Effector CD4-positive, alpha-beta T cell (primary cell): Measurements from ENCODE around the gene STIP1.
A peak's percentile ranks its signal among the peaks of the same experiment; 100 is the strongest.

Experiments
- DNase-seq: peaks from one replicate; pipeline ENCODE4 v3.0.0-alpha.2; 2020
- total RNA-seq: gene quantifications from one replicate; lab custom pipeline; 2026; lab: John Stamatoyannopoulos, UW

The STIP1 gene
- total RNA-seq = 63.6 reads per million, percentile 73 among the genes with 10 or more reads in this experiment

DNA sequence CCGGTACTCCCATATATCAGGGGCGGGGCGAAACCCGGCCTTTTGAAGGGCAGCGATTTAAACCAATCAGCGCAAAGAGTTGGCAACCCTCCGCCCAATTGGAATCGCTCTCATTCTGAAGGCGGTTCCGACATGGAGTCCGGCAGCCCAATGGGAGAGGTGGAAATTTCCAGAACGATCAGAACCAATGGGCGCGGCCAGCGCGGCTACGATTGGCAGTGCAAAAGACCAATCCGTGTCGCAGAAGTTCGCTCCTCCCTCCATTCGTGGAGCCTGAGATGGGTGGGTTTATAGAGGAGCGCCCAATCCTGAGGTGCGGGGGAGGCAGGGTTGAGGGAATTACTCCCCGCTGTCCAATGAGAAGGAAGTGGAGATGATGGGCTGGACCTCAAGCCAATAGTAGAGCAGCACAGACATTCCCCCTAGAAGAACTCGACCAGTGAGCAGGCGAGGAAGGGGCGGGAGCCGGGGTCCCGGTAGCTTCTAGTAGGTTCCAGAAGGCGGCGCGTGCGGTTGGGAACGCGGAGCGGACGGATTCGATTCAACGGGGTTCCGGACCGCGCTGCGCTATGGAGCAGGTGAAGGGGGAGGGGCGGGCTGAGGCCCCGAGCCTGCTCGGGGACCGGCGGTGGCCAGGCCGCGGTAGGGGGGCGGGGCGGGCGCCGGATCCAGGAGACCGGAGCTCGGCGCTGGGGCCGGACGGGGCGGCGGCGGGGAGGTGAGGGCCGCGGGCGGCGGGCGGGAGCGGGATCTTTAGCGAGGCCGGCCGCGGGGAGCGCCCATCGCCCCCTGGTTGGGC, at the start of gene STIP1:
Gene STIP1 (plus strand): TSS at position 479 of the 799 bp plus-strand sequence. CDS start 91 bp downstream, at position 570.
- peak; percentile 97 for DNase-seq

DNA sequence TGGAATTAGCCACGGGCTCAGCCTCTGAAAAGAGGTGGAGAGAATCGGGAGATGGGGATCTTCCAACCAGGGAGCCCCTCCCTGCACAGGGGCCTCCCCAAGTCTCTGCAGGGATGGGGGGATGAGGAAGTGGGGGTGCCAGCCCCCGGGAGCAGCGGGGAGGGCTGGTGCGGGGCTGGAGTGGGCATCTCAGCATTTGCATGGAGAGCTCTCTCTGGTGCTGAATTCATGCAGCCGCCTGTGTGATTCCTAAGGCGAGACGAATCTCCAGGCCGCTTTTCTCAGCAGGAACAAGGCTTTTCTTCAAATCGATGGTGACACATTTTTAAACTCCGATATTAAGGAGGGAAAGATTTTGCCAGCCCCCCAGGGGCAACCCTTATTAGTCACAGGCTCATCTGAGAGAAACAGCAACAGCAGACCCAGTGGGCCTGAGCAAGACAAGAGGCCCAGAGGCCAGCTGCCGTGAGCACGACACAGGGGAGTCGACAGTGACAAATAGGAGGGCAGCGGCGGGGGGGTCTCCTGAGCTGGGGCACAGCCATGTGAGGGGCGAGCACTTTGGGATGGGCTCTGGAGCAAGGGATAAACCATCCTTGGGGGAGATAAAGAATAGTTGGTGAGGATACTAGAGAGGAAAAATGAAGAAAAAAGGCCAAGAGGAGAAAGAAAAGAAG, 49.1 kb upstream of the STIP1 start:
- no peak for DNase-seq

DNA sequence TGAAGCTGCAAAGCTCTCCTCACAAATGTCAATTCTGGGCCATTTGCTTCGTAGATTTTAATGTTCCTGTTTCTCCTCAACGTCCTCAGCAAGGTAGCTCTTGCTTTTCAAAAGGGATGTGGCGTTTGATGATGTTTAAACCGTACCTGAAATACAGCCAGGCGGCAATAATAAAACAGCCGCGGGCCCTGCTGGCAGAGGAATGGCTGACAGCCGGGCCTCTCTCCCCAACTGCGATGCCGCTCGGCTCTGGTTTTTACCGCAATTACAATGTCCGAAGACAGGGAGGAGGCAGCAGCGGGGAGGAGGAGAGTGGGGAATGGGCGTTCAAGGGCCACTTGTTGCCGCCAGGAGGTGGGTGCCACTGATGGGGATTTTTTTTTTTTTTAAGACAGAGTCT, 47.6 kb upstream of the STIP1 start:
- no peak for DNase-seq

DNA sequence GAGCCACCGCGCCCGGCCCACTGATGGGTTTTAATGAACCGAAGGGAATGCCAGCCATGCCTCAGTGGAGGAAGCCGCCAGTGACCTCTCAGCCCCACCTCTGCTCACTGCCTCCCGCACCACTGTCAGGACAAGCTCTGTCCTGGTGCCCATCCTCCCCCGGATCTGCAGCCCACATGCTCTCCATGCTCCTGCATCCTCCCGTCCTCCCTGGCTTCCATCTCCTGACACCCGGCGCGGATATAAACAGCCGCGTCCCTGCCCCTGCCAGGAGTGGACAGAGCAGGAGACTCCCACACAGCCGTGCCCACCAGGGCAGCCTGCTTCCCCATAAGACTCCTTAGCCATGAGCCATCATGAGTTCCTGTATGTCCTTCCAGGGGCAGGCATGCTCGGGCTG, 46.9 kb upstream of the STIP1 start:
- DNase-seq = no peak

DNA sequence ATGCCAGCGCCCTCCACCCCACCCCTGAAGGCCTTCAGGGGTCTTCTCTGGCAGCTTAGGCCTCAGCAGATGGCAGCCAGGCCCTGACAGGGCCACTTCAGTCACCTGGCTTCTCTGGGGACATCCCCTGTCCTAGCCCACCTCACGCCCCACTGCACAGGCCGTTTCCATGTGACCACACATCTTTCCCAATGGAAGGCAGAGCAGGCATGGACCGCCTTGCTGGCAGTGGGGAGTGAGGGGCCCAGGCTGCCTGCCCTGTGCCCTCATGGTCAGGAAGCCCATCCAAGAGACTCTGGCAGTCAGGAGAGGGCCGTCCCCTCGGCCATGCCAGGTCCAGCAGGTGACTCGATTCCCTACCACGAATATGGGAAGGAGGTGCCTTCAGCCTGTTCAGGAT, 45.9 kb upstream of the STIP1 start:
- no peak for DNase-seq

DNA sequence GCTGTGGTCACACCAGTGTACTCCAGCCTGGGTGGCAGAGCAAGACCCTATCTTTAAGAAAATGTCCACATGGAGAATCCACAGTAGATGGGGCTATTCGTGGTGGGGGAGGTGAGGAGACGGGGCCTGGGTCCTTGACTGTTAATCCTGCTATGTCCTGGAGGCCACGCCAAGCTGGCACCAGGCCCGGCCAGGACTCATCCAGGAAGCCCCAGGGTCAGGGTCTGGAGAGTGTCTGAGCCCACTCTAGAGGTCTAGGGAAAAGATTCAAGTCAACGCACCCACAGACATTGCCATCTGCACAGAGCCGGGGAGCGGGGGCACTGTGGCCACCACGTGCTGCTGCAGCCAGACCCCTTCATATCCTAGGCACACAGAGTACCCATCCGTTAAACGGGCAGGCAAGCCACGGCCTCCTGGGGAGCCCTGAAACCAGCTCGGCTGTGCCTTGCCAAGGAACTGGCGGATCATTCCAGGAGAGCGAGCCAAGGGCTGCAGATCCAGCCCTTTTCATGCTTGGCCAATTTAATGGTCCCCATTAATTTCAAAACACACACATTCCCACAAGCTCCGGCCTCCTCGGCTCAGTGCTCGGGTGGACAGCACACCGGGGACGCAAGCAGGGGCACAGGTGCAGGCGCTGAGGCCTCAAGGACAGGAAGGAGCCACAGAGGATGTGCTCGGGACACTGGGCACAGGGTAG, 44.7 kb upstream of the STIP1 start:
- DNase-seq = no peak

DNA sequence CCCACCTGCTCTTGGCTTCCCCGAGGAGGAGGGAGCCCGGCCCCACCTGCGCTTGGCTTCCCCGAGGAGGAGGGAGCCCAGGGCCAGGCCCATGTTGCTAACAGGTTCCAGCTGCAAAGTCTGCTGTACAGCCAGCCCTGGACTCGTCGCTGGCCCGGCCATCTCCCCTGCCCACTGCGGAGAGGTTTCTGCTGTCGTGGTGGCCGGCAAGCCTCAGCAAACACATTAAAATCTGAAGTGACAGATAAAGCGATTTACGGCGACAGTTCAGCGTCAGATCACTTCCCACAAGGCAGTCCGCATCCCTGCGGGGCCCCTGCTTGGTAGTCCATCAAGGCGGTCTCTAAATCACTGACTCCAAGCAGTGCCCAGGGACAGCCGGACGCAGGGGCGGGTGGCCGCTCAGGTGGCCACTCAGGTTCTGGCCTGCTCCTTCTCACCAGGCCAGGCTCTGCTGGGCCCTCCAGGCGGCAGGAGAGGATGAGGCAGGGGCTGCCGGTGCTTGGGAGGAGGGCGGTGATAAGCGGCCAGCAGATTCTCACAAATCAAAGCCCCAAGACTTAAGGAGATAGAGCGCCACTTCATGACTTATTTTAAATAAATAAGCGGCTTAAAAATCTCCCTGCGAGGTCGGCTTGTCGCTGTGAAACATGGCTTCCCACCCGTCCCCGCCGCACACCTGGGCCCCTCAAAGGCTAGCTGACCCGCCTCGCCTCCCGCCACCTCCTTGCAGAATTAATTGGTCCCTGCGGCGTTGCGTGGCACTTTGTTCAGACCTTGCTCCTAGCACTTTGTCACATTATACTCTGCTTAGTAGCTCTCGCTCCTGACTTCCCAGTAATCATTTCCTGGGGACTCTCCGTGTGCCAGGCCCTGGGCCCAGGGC, 41.1 kb upstream of the STIP1 start:
- DNase-seq = no peak

DNA sequence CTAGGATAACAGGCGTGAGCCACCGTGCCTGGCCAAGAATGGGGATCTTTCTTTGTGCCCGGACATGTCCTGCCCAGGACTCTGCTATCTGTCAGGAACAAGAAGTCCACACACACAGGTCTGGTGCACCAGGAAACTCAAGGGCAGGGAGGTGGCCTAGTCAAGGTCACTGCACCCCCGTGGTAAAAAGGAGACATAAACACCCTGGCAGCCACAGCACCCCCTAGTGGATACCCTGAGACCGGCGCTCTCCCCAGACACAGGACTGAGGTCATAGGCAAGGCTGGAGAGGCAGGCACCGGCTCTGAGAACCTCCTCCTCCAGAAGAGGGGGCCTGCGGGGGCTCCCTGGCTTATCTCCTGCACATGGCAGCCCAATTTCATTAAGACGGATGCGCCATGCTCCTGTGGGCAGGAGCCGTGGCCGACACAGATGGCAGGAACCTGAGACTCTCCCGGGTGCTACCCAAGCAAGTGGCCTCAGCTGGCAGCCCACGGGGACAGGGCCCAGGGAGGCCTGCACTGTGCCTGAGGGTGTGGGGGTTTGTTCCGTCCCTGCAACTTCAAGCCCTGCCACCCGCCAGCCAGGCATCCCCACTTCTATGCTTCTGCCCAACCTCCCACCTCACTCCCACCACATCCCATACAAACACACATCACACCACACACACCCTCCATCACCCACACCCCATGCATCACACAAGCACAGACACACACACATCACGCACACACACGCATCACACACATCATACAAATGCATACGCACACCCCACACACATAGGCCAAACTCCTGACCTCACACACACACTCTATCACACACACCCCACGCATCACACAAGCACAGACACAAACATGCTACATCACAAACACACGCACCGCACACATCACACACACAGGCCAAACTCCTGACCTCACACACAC, 39.7 kb upstream of the STIP1 start:
- peak; percentile 54 for DNase-seq

DNA sequence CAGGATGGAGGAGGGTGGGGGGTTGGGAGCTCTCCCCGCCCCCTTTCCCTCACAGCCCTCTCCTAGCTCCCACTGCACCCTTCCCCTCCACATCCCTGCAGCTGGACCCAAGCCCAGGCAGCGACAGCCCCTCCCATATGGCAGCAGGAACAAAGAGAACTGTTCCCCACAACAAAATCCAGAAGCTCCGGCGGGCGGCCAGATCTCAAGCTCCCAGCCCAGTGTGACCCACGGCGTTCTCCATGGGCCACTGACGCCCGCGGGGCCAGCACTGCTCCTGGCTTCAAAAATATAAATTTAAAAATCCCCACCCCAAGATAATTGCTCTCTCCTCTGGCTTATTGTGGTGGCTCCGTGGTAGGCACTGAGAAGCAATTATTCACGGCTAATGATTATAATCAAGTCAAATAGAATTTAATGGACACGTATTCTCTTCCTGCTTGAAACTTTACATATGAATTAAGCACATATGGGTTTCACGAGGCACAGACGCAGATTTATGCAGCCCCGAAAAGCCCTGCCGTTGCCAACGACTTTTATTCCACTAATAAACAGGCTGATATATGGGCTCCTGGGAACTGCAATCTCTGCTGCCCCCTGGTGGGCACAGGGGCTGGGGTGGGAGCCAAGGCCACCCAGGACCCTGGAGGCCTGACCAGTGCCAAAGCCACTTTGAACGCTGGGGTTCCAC, 37.6 kb upstream of the STIP1 start:
- peak; percentile 68 for DNase-seq

DNA sequence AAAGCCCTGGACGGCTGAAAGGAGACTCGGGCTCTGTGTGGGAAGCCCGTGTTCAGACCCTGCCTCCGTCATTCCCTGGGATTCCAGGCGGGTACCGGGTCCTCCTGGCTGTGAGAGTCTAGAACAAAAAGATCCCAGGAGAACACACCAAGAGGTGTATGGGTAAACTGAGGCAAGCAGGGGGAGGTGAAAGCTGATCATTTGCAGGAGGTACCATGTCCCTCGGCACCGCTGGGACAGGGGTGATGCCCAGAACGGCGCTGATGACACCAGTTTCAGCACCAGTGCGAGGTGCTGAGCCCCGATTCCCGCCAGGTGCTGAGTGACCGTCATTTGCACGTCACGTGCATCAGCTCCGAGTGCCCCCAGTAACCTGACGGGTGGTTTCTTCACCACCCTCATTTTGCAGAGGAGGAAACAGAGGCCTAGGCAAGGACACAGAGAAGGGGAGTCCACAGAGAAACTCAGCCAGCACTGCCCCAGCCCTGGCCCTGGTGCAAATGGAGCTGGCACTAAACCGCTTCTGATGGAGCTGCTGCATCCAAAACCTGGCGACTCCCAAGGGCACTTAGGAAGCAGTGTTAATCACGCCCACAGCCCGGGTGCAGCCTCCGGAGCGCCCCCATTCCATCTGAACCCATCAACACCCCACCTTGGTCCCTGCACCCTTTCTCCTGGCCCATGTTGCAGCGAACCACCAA, 36.9 kb upstream of the STIP1 start:
- DNase-seq = no peak

DNA sequence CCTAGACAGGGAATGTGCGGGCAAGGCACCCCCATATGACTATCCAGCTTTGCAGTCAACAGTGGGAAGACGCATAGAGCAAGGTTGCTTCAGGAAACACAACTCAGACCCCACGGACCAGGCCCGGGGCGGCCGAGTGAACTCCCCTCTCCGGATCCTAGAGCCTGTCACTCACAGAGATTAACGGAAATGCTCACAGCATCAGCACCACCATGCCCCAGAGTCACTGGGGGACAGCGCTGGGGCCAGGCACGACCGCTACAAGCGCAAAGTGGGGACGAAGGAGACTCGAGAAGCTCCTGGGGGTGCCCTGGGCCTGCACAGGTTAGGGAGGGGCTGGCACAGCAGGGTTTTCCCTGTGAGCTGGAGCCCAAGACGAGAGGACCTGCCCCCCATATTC, 35.9 kb upstream of the STIP1 start:
- DNase-seq = no peak

DNA sequence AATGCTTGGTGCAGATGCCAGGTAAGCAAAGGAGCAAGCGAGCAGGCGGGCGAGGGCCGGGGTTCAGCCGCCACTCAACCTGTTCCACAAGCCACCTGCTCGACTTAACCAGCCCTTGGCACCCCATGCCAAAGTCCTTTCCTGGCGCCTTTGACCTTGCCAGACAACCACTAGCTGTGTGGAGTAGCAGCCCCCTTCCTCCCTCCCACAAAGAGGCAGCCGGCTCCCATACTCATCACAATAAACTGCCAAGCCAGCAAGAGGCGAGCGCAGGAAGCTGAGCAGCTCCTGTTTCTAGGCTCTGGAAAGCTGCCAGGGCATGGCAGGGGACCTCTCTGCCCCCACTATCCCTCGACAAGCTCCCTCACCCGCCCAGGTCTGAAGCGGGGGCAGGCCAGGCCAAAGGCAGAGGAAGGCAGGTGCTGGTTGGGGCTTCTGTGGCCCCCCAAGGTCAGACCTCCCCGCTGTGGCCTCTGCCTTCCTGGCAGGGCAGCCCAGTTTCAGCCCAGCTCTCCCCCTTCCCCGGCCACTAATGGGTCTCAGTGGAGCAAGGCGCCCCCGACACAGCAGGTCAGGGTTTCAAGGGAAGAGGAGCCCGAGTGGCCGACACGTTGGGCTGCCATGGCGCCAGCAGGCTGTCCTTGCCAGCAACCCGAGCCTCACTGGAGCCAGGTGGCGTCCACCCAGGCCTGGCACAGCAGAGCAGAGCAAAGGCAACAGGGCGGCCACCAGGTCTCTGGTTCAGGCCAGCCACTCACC, 35.3 kb upstream of the STIP1 start:
- DNase-seq = no peak

DNA sequence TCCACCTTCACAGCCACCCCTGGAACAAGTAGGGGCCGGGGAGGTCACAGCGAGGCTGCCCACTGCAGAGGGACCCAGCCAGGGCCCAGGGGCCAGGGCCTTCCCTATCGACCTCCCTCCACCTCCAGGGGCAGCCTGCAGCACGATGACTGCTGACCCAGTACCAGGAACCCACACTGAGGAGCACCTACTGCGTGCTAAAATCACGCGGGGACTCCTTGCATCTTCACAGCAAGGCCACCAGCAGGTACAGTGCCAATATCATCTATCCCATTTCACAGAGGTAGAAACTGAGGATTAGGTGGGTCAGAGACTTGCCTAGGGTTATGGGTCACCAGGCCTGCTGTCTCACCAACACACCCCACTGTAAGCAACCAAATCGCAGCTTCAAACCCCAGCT, 34.6 kb upstream of the STIP1 start:
- DNase-seq = no peak

DNA sequence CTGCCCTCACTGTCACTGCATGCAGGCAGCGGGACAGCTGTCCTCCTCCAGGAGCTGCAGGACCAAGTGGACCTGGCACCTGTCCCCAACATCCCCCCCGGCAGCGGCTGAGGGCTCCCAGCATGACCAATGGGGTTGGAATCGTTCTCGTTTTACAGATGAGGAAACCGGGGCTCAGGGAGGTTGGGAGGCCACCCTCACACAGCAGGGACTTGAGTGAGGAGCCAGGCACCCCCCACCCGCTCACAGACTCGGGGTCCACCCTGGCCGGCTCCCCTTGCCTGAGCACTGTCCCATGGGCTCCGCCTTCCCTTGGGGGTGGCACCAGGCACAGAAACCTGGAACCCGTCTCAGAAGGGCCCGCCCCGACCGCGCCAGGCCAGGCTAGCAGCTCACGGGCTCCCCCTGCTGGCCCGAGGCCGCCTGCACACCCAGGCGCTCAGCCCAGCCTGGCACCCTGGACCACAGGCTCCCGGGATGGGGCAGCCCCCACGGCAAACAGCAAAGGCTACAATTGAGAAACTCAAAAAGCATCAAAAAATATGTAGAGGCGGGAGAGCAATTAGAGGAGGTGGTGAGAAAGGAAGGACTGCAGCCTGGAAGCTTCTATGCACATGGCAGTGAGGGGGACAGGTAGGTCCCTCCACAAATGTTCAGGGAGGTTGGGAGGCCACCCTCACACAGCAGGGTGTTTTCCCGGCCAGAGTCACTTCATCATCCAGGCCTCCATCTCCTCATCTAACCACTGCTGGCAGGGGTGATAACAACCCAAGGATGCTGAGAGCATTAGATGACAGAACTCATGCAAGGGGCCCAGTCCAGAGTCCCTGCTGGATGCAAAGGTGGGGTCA, 32.9 kb upstream of the STIP1 start:
- peak; percentile 62 for DNase-seq

DNA sequence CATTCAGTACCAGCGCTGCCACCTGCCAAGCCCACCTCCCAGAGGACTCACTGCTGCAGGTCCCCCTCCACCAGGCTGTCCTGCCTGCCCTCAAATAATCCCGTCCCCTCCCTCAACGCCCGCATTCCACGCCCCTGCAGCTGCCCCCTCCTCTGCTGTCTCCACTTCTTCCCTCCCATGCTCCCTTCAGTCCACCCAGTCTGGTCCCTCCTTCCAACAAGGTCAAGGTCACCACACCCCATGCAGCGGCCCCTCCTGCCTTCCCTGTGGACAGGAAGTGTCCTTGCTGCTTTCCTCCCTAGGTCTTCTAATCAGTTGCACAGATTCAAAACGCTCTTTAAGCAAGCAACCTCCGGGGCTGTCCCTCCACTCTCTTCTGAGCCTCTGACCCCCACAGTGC, 32.2 kb upstream of the STIP1 start:
- no peak for DNase-seq

DNA sequence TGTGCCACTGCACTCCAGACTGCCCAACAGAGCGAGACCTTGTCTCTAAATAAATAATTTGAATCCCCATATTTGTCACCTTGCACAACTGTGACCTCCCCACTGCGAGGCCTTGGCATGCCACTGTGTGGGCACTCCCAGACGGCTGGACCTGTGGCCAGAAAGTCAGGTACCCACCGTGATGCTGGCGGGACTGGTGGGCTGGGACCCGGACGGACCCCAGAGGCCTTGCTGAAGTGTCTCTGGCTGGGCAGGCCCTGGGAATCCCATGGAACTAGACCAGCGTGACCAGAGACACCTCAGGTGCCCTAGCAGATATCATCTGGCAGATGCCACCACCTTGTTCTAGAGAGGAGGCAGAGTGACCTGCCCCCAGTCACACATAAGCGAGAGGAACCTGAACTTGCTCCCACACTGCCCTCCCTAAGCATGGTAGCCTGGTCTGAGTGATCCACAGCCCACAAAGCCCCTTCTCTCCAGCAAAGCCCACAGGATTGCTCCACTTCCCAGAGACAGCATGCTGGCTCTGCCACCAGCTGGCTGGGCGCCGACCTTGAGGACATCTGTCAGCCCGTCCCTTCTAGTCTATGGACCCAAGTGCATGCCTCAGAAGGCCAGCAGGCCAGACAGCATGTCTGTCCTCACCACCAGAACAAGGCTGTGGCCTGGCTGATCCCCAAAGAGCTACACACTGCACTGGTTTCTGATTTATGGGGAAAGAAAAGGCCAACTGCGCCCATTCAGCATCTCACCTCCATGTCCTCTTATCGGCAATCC, 29.5 kb upstream of the STIP1 start:
- DNase-seq = no peak

DNA sequence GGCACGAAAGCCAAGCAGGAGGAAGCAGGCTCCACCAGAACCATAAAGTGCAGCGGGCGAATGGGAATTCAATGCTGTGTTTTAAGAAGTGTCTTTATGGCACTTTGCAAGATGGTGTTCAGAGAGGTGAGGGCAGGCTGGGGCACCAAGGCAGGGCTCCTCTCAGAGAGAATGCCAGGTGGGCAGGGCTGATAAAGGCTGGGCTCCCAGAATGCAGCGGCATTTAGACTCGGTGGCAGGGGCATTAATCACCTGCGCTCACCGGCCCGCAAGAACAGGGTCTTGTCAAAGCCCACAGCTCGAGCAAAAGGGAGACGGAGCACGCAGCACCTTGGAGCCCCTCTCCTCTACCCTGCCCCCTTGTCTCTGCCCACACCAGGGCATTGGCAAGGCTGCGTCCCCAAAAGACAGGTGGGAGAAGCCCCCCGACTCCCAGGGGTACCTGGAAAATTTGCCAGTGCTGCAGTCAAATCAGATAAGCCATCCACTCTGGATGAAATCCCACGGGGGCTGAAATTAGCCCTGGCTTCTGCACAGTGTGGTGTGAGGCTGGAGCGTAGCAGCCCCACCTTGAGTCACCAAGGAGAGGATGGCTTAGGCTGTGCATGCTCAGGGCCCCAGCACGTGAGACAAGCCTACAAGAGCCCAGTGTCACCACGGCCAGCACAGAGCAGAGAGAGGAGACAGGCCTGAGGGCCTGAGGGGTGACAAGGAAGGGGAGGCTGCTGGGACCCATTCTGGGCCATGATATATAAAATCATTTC, 28.2 kb upstream of the STIP1 start:
- DNase-seq = no peak
